ENCODE measurements around the gene ANK3. TPM values are rescaled to one million over a fixed set of nuclear protein-coding genes. Genes with fewer than 3 reads are reported as not detected.
A peak's percentile ranks its signal among the peaks of the same experiment; 100 is the strongest.

Gene ANK3
- total RNA-seq, 1 donor from 2014 or later = 12.6 TPM

DNA sequence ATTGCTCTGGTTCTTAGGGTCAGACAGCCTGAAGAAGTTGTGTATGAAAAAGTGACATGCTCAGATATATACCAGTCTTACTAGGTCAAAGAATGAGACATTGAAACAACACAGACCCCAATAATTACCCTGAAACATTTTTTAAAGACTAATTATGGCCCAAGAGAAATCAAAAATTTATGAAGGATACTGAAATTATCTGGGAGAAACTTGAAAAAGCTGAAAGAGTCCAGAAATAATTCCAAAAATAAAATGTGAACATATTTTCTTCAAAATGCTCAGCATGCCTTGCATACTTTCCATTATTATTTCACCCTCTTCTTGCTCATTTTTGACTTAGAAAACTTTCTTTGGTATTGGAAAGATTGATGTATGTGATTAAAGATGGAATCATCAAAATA, 284.4 kb downstream of the ANK3 start:
- Mint-ChIP-seq H3K36me3 (ENCODE audit: low read depth, unreplicated experiment) (no peaks in the 10 kb centered on the region), H3K4me3 (ENCODE audit: unreplicated experiment) (no peak overlapping the region), H3K27ac (ENCODE audit: unreplicated experiment) (no peak overlapping the region), H3K9me3 (ENCODE audit: unreplicated experiment) (no peaks in the 10 kb centered on the region), H3K4me1 (ENCODE audit: unreplicated experiment) (no peaks in the 10 kb centered on the region), H3K27me3 (ENCODE audit: unreplicated experiment) (peaks cover 3% of the 10 kb centered on the region)
- TF ChIP-seq, protein P1, sequence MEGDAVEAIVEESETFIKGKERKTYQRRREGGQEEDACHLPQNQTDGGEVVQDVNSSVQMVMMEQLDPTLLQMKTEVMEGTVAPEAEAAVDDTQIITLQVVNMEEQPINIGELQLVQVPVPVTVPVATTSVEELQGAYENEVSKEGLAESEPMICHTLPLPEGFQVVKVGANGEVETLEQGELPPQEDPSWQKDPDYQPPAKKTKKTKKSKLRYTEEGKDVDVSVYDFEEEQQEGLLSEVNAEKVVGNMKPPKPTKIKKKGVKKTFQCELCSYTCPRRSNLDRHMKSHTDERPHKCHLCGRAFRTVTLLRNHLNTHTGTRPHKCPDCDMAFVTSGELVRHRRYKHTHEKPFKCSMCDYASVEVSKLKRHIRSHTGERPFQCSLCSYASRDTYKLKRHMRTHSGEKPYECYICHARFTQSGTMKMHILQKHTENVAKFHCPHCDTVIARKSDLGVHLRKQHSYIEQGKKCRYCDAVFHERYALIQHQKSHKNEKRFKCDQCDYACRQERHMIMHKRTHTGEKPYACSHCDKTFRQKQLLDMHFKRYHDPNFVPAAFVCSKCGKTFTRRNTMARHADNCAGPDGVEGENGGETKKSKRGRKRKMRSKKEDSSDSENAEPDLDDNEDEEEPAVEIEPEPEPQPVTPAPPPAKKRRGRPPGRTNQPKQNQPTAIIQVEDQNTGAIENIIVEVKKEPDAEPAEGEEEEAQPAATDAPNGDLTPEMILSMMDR (IDR thresholded peaks at IDR 0.05; ENCODE audit: unreplicated experiment) = no peak
- DNase-seq (ENCODE audit: low spot score) = no peak

DNA sequence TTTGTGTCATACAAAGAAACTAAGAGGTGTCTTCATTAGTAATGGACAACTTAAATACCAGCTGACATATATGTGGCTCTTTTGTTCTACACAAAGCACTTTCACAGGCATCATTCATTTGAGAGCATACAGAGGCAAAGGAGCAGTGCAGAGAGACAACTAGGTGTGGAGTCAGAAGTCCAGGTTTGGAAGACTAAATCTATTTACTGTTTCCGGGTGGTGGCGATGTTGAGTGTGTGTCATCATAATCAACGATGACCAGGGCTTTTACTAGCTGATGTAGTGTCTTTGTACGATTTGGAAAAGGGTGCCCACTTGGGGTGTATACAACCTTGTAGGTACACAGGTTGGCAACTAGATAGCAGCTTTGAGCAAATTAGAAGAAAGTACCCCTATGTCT, 287.9 kb downstream of the ANK3 start:
- no peak overlapping the region for H3K4me3 Mint-ChIP-seq (ENCODE audit: unreplicated experiment)

GRCh38 chr10:60099998-60100747, 289.5 kb downstream of the ANK3 start:
- DNase-seq (ENCODE audit: low spot score) = peak; percentile 37
- no peak overlapping the region for H3K27ac Mint-ChIP-seq (ENCODE audit: unreplicated experiment)
- no peaks in the 10 kb centered on the region for H3K4me1 Mint-ChIP-seq (ENCODE audit: unreplicated experiment)
- no peak overlapping the region for H3K4me3 Mint-ChIP-seq (ENCODE audit: unreplicated experiment)
- H3K9me3 Mint-ChIP-seq (ENCODE audit: unreplicated experiment) = no peaks in the 10 kb centered on the region
- TF ChIP-seq, protein P1 (IDR thresholded peaks at IDR 0.05; ENCODE audit: unreplicated experiment) = peak; percentile 83
- H3K36me3 Mint-ChIP-seq (ENCODE audit: low read depth, unreplicated experiment) = no peaks in the 10 kb centered on the region
- peaks cover 3% of the 10 kb centered on the region for H3K27me3 Mint-ChIP-seq (ENCODE audit: unreplicated experiment)

More for the DNA sequence above, 287.9 kb downstream of the ANK3 start:
- no peaks in the 10 kb centered on the region for H3K36me3 Mint-ChIP-seq (ENCODE audit: low read depth, unreplicated experiment)
- H3K4me1 Mint-ChIP-seq (ENCODE audit: unreplicated experiment) = no peaks in the 10 kb centered on the region
- TF ChIP-seq, protein P1 (IDR thresholded peaks at IDR 0.05; ENCODE audit: unreplicated experiment) = no peak
- H3K27me3 Mint-ChIP-seq (ENCODE audit: unreplicated experiment) = peaks cover 3% of the 10 kb centered on the region
- no peak for DNase-seq (ENCODE audit: low spot score)
- H3K9me3 Mint-ChIP-seq (ENCODE audit: unreplicated experiment) = no peaks in the 10 kb centered on the region
- no peak overlapping the region for H3K27ac Mint-ChIP-seq (ENCODE audit: unreplicated experiment)

DNA sequence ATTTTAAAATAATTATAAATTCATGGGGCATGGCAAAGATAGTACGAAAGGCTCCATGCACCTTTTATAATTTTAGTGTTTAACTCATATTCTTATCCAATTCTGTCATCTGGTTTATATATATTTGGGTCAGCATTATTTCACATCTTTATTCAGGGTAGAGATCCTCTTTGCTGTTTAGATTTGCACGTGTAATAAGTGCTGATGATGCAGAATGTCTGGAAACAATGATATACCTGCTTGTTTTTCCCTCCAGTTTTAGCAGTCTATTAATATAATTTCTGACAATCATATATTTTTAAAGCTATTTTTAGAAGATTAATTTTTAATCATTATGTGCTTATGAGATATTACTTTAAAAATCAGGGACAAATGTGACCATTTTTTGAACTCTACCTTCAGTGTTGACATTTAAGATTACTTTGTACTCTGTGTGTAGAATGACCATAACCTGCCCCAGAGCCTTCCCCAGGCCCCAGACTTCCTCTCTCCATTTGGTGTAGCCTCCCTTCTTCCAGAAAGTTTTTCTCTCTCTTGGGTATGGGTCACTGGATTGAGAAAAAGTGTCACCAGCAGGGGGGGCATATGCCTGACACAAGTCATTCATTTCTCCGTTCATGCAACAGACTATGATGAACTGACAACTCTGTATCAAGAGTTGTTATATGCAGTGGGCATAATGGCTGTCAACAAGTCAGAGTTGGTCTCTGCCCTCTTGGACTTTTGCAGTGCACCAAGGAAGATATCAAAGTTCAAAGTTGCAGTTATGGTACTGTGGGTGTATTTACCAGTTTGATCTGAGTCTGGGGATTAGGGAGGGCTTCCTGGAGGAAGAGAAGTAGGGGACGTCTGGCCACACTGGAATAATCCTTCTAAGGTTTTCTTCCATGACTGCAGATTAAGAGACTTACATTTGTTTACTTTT, 290.7 kb downstream of the ANK3 start:
- peak; percentile 37 for DNase-seq (ENCODE audit: low spot score)
- Mint-ChIP-seq H3K9me3 (ENCODE audit: unreplicated experiment) (no peaks in the 10 kb centered on the region), H3K4me3 (ENCODE audit: unreplicated experiment) (no peak overlapping the region), H3K4me1 (ENCODE audit: unreplicated experiment) (no peaks in the 10 kb centered on the region), H3K27ac (ENCODE audit: unreplicated experiment) (no peak overlapping the region), H3K27me3 (ENCODE audit: unreplicated experiment) (peaks cover 3% of the 10 kb centered on the region), H3K36me3 (ENCODE audit: low read depth, unreplicated experiment) (no peaks in the 10 kb centered on the region)
- TF ChIP-seq, protein P1 (IDR thresholded peaks at IDR 0.05; ENCODE audit: unreplicated experiment) = peak; percentile 74

Measured in endothelial cell (in vitro differentiated cells).